ENCODE data around the gene HAUS8. TPM values are rescaled to one million over a fixed set of nuclear protein-coding genes. Genes with fewer than 3 reads are reported as not detected.

The HAUS8 gene
- total and polyA plus RNA-seq, 9 of the 15 experiments (the other 6 are each of a cell fraction or from before 2014, with no cell fraction given), result 20.5 to 53.2 (median 36.0) TPM

- no peak for TF ChIP-seq NCOA4 (IDR thresholded peaks at IDR 0.05; ENCODE audit: partially characterized antibody)
- peak; percentile 98 for TF ChIP-seq ELF1 (tag; IDR thresholded peaks at IDR 0.05)
- no peak for TF ChIP-seq GTF2A2 (tag; IDR thresholded peaks at IDR 0.05)
- peak; percentile 91 to 94 for TF ChIP-seq MNT (conservative IDR thresholded peaks at IDR 0.05)
- TF ChIP-seq SAFB (IDR thresholded peaks at IDR 0.05; ENCODE audit: borderline replicate concordance, low read depth, low read length), result no peak
- peak; percentile 51; the same call in 1 of the 2 replicates for TF ChIP-seq NBN (IDR thresholded peaks at IDR 0.05; ENCODE audit: low read depth)
- TF ChIP-seq KHSRP (IDR thresholded peaks at IDR 0.05), result no peak
- no peak for TF ChIP-seq RBM15 (IDR thresholded peaks at IDR 0.05; ENCODE audit: insufficient read depth, low read length)
- TF ChIP-seq ATF7 (IDR thresholded peaks at IDR 0.05), result peak; percentile 100
- TF ChIP-seq FOXJ3 (CRISPR knock-in tag; IDR thresholded peaks at IDR 0.05), result no peak
- TF ChIP-seq CBFA2T2 (conservative IDR thresholded peaks at IDR 0.05), result no peak
- no peak for TF ChIP-seq ZNF146 (CRISPR knock-in tag; IDR thresholded peaks at IDR 0.05; ENCODE audit: unreplicated experiment)
- TF ChIP-seq HLTF (IDR thresholded peaks at IDR 0.05), result 0 out of 2 replicates have a peak, but pooled peaks have one; percentile 44
- no peak for TF ChIP-seq ZNF436 (CRISPR knock-in tag; IDR thresholded peaks at IDR 0.05)
- TF ChIP-seq FUS (optimal IDR thresholded peaks at IDR 0.05; ENCODE audit: low read depth, low read length), result no peak
- TF ChIP-seq HOXB6 (CRISPR knock-in tag; IDR thresholded peaks at IDR 0.05; ENCODE audit: borderline replicate concordance), result no peak
- no peak for TF ChIP-seq NFXL1 (CRISPR knock-in tag; IDR thresholded peaks at IDR 0.05)
- TF ChIP-seq ETV1 (tag; conservative IDR thresholded peaks at IDR 0.05; ENCODE audit: low read depth), result no peak
- TF ChIP-seq CHD1 (IDR thresholded peaks at IDR 0.05; ENCODE audit: low read length), result peak; percentile 94
- TF ChIP-seq TFAP4 (CRISPR knock-in tag; IDR thresholded peaks at IDR 0.05; ENCODE audit: borderline replicate concordance), result peak; percentile 90
- peak; percentile 99 for TF ChIP-seq BHLHE40 (IDR thresholded peaks at IDR 0.05; ENCODE audit: low read length)
- TF ChIP-seq ZFP1 (CRISPR knock-in tag; IDR thresholded peaks at IDR 0.05), result no peak
- no peak for TF ChIP-seq MCM2 (IDR thresholded peaks at IDR 0.05; ENCODE audit: low read depth)
- TF ChIP-seq ZNF41 (CRISPR knock-in tag; conservative IDR thresholded peaks at IDR 0.05), result no peak
- no peak for TF ChIP-seq HDGF (IDR thresholded peaks at IDR 0.05)
- TF ChIP-seq ZNF431 (CRISPR knock-in tag; IDR thresholded peaks at IDR 0.05), result peak; percentile 63; the same call in 1 of the 2 replicates
- TF ChIP-seq ZBTB2 (IDR thresholded peaks at IDR 0.05), result peak; percentile 94
- no peak for TF ChIP-seq FOXJ2 (tag; IDR thresholded peaks at IDR 0.05)
- no peak for TF ChIP-seq BDP1 (IDR thresholded peaks at IDR 0.05; ENCODE audit: insufficient read depth, insufficient read length)
These were observed at the start of gene HAUS8, which contains the start of gene MYO9B (continued) for GRCh38 chr19:17075035-17075863.
